ENCODE results near the gene NEUROG3. TPM values are rescaled to one million over a fixed set of nuclear protein-coding genes. Genes with fewer than 3 reads are reported as not detected.

NEUROG3 gene
- total and polyA plus RNA-seq, 2 experiments from 2014 or later: not detected

DNA sequence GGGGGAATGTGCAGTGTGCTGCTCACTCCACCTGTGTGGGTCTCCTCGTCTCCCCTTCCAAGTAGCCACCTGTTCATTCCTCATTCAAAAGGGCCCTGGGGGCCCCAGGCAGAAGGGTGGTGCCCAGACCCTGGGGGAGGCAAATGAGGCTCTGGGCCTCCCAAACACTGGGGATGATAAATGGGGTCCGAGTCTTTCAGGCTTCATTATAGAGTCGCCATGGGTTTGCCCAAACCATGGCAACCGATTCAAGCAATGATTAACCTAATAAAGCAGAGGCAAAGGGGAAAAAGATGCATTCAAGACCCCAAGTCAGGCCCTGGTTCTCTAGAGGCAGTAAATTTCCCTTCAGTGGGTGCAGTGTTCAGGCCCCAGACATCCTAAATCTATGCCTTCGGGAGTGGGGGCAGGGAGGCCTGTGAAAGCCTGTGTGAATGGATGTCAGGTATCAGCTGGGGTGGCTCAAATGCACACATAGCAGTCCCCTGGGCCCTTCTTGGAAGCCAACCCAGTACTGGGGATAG is 10.4 kb downstream of the NEUROG3 start:
- no peaks in the 10 kb centered on the region for H4K20me1 ChIP-seq (ENCODE audit: insufficient read depth)
- no peaks in the 10 kb centered on the region for H3K4me1 ChIP-seq (ENCODE audit: insufficient read depth)
- DNase-seq: no peak
- H3K9ac ChIP-seq: no peak overlapping the region
- no peak for TF ChIP-seq EZH2 (IDR thresholded peaks at IDR 0.05; ENCODE audit: insufficient read depth, poor library complexity, severe bottlenecking)
- no peak for TF ChIP-seq EZH2phosphoT487 (IDR thresholded peaks at IDR 0.05; ENCODE audit: insufficient read depth, low read depth)
- H3K9me2 ChIP-seq (ENCODE audit: insufficient read depth): no peaks in the 10 kb centered on the region
- no peaks in the 10 kb centered on the region for H3K9me3 ChIP-seq (ENCODE audit: low read depth)
- peaks cover 25% of the 10 kb centered on the region for H3K27me3 ChIP-seq (replicated peaks; ENCODE audit: insufficient read depth)
- H2AFZ ChIP-seq: no peak overlapping the region
- WGBS, 2 experiments (ENCODE audit: low coverage in 1 of 2, low lambda C conversion rate in 2 of 2, missing lambda C conversion rate in 2 of 2): 22 to 25% methylated on average over 5 of the region's 5 CpGs
- in situ Hi-C loops (cut with MboI): no loop called here
- H3K4me2 ChIP-seq (ENCODE audit: unreplicated experiment): no peak overlapping the region
- H3K27ac ChIP-seq: no peak overlapping the region
- H3F3A ChIP-seq (ENCODE audit: insufficient read depth): no peaks in the 10 kb centered on the region
- no peak overlapping the region for H3K4me3 ChIP-seq
- no peaks in the 10 kb centered on the region for H3K79me2 ChIP-seq (ENCODE audit: insufficient read depth)
- H3K36me3 ChIP-seq (ENCODE audit: low read depth): no peaks in the 10 kb centered on the region

DNA sequence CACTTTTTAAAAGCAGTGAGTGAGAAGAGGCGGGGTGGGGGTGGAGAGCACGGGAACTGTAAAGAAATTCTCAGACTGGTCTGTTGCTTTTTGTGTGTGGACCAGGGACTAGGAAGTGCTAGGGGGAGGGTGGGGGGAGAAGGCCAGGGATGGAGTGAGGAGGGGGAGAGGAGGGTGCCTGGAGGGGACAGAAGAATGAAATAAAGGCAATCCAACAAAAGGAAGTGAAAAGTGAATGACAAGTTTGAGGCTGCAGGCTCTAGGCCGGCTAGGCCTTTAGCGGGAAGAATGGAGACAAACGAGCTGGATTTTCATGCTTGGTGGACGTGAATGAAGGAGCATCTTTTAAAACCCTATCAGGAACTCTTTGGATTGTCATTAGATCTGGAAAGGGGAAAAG is 13.7 kb downstream of the NEUROG3 start:
- peaks cover 42% of the 10 kb centered on the region for H3K27me3 ChIP-seq (replicated peaks; ENCODE audit: insufficient read depth)
- in situ Hi-C loops (cut with MboI): no loop called here
- no peak overlapping the region for H3K4me2 ChIP-seq (ENCODE audit: unreplicated experiment)
- no peaks in the 10 kb centered on the region for H3K9me2 ChIP-seq (ENCODE audit: insufficient read depth)
- no peaks in the 10 kb centered on the region for H3F3A ChIP-seq (ENCODE audit: insufficient read depth)
- no peaks in the 10 kb centered on the region for H4K20me1 ChIP-seq (ENCODE audit: insufficient read depth)
- 5 to 7% methylated on average over 5 to 6 of the region's 6 CpGs for WGBS, 2 experiments (ENCODE audit: low coverage in 1 of 2, low lambda C conversion rate in 2 of 2, missing lambda C conversion rate in 2 of 2)
- no peaks in the 10 kb centered on the region for H3K36me3 ChIP-seq (ENCODE audit: low read depth)
- TF ChIP-seq EZH2 (IDR thresholded peaks at IDR 0.05; ENCODE audit: insufficient read depth, poor library complexity, severe bottlenecking): no peak
- TF ChIP-seq EZH2phosphoT487 (IDR thresholded peaks at IDR 0.05; ENCODE audit: insufficient read depth, low read depth): no peak
- H3K27ac ChIP-seq: no peak overlapping the region
- no peak overlapping the region for H3K4me3 ChIP-seq
- no peaks in the 10 kb centered on the region for H3K4me1 ChIP-seq (ENCODE audit: insufficient read depth)
- no peaks in the 10 kb centered on the region for H3K9me3 ChIP-seq (ENCODE audit: low read depth)
- H2AFZ ChIP-seq: no peak overlapping the region
- DNase-seq: no peak
- no peaks in the 10 kb centered on the region for H3K79me2 ChIP-seq (ENCODE audit: insufficient read depth)
- no peak overlapping the region for H3K9ac ChIP-seq

DNA sequence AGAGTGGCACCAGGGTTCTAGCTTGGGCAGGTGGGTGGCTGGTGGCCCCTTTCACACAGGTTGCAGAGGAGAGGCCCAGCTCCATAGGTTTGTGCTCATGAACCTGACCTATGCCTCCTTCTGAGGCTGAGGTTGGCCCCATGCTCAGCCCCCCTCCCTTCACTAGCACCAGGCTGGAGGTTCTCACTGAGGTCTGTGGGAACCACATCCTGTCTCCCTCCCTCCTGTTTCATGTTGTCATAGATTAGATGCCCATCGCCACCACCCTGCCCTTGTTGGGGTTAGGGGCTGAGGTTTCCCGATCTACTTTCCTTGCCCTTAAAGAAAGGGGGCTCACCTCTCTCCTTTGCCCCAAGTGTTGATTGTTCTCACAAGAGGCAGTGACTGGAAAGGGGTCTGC is 14.7 kb downstream of the NEUROG3 start:
- no peaks in the 10 kb centered on the region for H3K9me2 ChIP-seq (ENCODE audit: insufficient read depth)
- peaks cover 42% of the 10 kb centered on the region for H3K27me3 ChIP-seq (replicated peaks; ENCODE audit: insufficient read depth)
- no peaks in the 10 kb centered on the region for H3K36me3 ChIP-seq (ENCODE audit: low read depth)
- no peak for TF ChIP-seq EZH2 (IDR thresholded peaks at IDR 0.05; ENCODE audit: insufficient read depth, poor library complexity, severe bottlenecking)
- TF ChIP-seq EZH2phosphoT487 (IDR thresholded peaks at IDR 0.05; ENCODE audit: insufficient read depth, low read depth): no peak
- no peak overlapping the region for H3K27ac ChIP-seq
- no peak overlapping the region for H3K4me2 ChIP-seq (ENCODE audit: unreplicated experiment)
- H3K9me3 ChIP-seq (ENCODE audit: low read depth): no peaks in the 10 kb centered on the region
- H4K20me1 ChIP-seq (ENCODE audit: insufficient read depth): no peaks in the 10 kb centered on the region
- no peak overlapping the region for H3K9ac ChIP-seq
- DNase-seq: no peak
- no peaks in the 10 kb centered on the region for H3F3A ChIP-seq (ENCODE audit: insufficient read depth)
- no peaks in the 10 kb centered on the region for H3K4me1 ChIP-seq (ENCODE audit: insufficient read depth)
- WGBS, 2 experiments (ENCODE audit: low coverage in 1 of 2, low lambda C conversion rate in 2 of 2, missing lambda C conversion rate in 2 of 2): 53 to 77% methylated on average over 2 of the region's 2 CpGs
- in situ Hi-C loops (cut with MboI): no loop called here
- no peaks in the 10 kb centered on the region for H3K79me2 ChIP-seq (ENCODE audit: insufficient read depth)
- H3K4me3 ChIP-seq: no peak overlapping the region
- no peak overlapping the region for H2AFZ ChIP-seq

DNA sequence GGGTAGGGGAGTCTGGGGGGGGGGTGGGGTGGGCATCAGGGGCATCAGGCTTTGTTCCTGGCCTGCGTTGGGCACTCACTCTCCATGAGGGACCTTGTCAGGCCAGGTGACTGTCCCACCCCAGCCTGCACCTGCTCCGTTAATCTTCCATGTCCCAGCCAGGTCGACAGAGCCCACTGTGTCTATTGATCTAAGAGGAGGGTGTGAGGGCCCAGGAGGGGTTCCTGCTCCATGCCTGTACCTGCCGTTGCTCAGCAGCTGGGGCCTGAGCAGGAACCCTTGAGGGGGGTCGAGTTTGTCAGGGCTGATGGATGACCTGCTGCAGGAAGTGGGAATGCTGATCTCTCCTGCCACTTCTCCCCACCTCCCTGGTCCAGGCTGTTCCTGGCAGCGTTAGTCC is 18.6 kb downstream of the NEUROG3 start:
- Histone ChIP-seq H3K9me2 (ENCODE audit: insufficient read depth) (no peaks in the 10 kb centered on the region), H3K36me3 (ENCODE audit: low read depth) (no peaks in the 10 kb centered on the region), H3K9ac (no peak overlapping the region), H3K9me3 (ENCODE audit: low read depth) (peaks cover 6% of the 10 kb centered on the region), H4K20me1 (ENCODE audit: insufficient read depth) (no peaks in the 10 kb centered on the region), H3K4me2 (ENCODE audit: unreplicated experiment) (no peak overlapping the region), H3K27me3 (replicated peaks; ENCODE audit: insufficient read depth) (peaks cover 22% of the 10 kb centered on the region; the same call in 1 of the 2 replicates), H3K27ac (no peak overlapping the region), H3K4me1 (ENCODE audit: insufficient read depth) (no peaks in the 10 kb centered on the region), H3F3A (ENCODE audit: insufficient read depth) (no peaks in the 10 kb centered on the region), H3K79me2 (ENCODE audit: insufficient read depth) (no peaks in the 10 kb centered on the region), H2AFZ (no peak overlapping the region), H3K4me3 (no peak overlapping the region)
- in situ Hi-C loops (cut with MboI): no loop called here
- 3 to 8% methylated on average over 4 to 6 of the region's 6 CpGs for WGBS, 2 experiments (ENCODE audit: low coverage in 1 of 2, low lambda C conversion rate in 2 of 2, missing lambda C conversion rate in 2 of 2)
- no peak for DNase-seq
- TF ChIP-seq EZH2 (IDR thresholded peaks at IDR 0.05; ENCODE audit: insufficient read depth, poor library complexity, severe bottlenecking) (no peak), EZH2phosphoT487 (IDR thresholded peaks at IDR 0.05; ENCODE audit: insufficient read depth, low read depth) (no peak)

DNA sequence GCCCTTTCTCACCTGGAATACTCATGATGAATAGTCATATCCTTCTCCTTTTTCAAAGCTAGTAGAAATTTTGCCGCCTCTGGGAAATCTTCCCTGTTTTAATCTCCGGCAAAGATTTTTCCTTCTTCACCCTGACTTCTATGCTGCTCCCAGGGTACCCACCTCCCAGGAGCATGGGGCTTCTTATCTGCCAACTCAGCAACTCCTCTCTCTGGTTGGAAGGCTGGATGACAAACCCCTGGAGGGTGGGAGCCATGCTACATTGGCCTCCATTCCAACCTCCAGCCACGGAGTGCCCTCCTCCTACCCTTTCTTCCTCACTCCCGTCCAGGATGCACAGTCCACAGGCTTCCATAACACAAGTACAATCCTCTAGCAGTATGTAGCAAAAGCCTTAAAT is 19.9 kb downstream of the NEUROG3 start:
- in situ Hi-C loops (cut with MboI): no loop called here
- no peak overlapping the region for H3K4me3 ChIP-seq
- WGBS, 2 experiments (ENCODE audit: low coverage in 1 of 2, low lambda C conversion rate in 2 of 2, missing lambda C conversion rate in 2 of 2): 68 to 72% methylated on average over 4 of the region's 4 CpGs

More for the DNA sequence above, 19.9 kb downstream of the NEUROG3 start:
- no peak overlapping the region for H3K4me2 ChIP-seq (ENCODE audit: unreplicated experiment)
- H3K9me2 ChIP-seq (ENCODE audit: insufficient read depth): no peaks in the 10 kb centered on the region
- no peaks in the 10 kb centered on the region for H3K36me3 ChIP-seq (ENCODE audit: low read depth)
- H3K9me3 ChIP-seq (ENCODE audit: low read depth): peaks cover 8% of the 10 kb centered on the region
- H3K27ac ChIP-seq: no peak overlapping the region
- H3F3A ChIP-seq (ENCODE audit: insufficient read depth): no peaks in the 10 kb centered on the region
- H3K9ac ChIP-seq: no peak overlapping the region
- no peak for DNase-seq
- H3K79me2 ChIP-seq (ENCODE audit: insufficient read depth): no peaks in the 10 kb centered on the region
- no peaks in the 10 kb centered on the region for H4K20me1 ChIP-seq (ENCODE audit: insufficient read depth)
- H3K4me1 ChIP-seq (ENCODE audit: insufficient read depth): no peaks in the 10 kb centered on the region
- peaks cover 22% of the 10 kb centered on the region; the same call in 1 of the 2 replicates for H3K27me3 ChIP-seq (replicated peaks; ENCODE audit: insufficient read depth)
- no peak for TF ChIP-seq EZH2 (IDR thresholded peaks at IDR 0.05; ENCODE audit: insufficient read depth, poor library complexity, severe bottlenecking)
- TF ChIP-seq EZH2phosphoT487 (IDR thresholded peaks at IDR 0.05; ENCODE audit: insufficient read depth, low read depth): no peak
- no peak overlapping the region for H2AFZ ChIP-seq

Measured in GM23248 (cell line).